ENCODE data around the gene LINC00305.

- TF ChIP-seq EZH2 (IDR thresholded peaks at IDR 0.05; ENCODE audit: borderline replicate concordance, low read depth, low read length, severe bottlenecking) (no peak), CTCF (IDR thresholded peaks at IDR 0.05; ENCODE audit: borderline replicate concordance, extremely low read depth, low read length, poor library complexity, severe bottlenecking) (no peak)
Observed at GRCh38 chr18:64178860-64179259, 30.0 kb upstream of the LINC00305 start.
